DMS53 (cell line): ENCODE measurements around the gene KIF26B.

Source experiments
- DNase-seq: peaks from one replicate; lab custom pipeline; 2025; lab: John Stamatoyannopoulos, UW

KIF26B gene

DNA sequence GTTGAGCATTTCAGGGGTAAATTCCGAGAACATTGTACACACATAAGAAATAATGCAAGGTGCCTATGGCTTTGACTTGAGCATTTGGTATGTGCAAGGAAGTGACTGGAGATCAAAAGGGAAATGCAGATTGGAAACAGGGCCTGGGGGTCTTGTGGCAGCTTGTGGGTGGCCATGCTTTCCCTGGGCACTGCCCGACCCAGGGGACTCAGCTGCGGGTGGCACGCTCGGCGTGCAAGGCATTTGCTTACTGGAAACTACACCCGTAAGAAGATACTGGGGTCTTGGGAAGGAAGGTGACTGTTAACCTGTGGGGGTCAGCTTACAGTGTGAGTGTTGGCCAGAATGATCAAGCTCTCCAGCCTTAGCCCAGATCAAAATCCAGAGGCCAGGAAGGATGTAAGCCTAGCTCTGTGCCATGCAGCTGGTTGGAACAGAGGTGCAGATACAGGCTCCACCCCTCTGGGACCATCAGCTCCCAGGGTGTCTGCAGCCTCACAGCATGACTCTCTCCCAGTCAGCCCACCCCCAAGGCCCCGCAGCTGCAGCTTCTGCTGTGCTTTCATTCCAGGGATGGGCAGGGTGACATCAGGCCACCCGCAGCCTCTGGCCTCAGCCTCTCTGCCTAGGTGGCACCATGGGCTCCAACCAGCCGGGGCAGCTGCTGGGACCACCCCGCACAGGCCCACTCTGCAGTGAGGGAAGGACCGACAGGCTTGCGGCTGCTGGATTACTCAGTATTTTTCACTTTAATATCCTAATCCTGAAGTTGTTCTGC, 55.1 kb downstream of the KIF26B start:
- no peak for DNase-seq

DNA sequence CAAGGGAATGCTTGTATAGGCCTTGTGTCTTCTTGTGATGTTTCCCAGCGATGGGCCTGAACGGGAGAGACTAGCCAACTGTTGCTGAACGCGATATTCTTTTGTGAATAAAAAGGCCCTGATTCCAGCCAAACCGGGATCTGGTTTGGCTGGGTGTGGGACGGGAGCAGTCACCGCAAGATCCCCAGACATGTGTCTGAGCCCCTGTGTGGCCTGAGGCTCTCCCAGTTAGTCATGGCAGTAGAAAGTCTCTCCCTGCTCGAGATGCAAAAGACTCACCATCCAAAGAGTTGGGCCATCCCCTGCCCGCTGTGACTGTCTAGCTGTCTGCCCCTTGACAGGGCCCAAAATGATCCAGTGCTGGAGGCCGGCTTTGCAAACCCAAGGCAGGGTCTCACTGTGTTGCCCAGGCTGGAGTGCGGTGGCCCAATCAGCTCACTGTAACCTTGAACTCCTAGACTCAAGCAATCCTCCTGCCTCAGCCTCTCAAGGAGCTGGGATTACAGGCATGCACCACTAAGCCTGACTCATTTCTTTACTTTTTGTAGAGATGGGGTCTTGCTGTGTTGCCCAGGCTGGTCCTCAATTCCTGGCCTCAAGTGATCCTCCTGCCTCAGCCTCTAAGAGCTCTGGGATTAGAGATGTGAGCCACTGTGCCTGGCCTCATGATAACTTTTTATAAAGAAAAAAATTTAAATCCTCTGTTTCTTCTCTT, 56.4 kb downstream of the KIF26B start:
- no peak for DNase-seq

DNA sequence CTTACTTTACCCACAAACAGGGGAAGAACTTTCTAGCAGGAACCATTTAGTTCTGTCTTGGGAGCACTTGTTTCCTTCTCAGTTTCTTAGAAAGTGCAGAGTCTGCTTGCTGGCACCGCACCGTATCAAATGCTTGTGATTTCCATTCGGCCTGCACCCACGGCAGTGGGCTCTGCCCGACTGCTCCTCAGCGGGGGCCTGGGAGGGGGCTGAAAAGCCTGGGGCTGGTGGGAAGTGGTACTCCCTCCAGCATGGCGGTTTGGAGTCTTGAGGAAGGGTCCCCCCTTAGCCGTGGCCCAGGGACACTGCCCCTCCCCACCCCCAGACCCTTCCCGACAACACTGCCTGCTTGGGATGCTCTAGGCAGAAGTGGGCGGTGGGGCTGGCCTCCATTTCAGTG, 57.0 kb downstream of the KIF26B start:
- DNase-seq: no peak

DNA sequence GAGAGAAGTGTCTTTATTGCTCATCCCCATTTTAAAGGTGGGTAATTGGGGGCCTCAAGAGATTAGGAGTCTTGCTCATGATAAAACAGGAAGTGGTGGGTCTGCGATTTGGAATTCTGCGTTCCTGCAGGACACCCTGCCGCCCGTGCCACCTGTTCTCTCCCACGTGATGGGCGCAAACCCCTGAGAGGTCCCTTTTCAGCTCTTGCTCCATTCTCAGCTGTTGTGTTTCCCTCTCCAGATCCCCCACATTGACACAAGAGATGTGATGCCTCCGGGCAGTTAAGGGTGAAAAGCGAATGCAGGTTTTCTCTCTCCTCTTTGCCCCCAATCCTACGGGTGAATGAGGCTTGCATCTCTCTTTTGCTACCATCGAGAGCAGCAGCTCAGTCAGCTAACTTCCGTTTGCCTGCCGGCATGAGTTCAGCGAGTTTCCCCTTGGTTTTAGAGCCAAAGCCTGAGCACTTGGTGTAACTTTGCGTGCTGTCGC, 57.5 kb downstream of the KIF26B start:
- DNase-seq: no peak

DNA sequence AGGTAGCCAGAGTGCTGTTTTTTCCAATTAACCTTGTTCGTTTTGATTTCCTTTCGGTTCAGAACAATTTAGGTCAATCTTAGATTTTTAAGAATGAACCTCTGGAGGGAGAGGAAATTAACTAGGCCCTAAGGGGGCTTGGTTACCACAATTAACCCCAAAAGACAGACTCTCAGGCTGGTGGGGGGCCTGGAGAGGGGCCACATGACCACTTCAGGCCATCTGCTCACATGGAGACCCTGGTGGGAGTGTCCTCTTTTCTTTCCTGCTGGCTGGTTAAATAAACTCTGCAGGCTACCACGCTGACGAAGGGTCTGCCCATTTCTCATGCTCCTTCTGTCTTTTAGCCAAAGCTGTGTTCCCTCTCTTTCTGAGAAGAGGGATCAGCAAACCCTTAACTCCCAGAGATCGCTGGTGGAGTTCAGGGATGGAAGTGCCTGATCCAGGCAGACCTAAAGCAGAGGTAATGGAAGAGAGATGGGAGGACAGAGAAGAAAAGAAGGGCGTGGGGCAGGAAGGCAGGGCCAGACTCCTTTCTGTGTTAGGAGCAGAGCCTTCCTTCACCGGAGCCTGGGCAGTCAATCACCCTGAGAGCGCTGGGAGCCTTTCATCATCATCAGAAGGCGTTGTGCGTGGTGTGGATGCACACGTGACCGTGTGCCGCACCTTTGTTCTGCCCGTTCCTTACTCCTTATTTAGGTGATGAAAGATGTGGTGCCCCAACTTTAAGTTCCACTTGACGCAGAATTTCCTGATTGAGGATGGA, 58.5 kb downstream of the KIF26B start:
- DNase-seq: no peak

DNA sequence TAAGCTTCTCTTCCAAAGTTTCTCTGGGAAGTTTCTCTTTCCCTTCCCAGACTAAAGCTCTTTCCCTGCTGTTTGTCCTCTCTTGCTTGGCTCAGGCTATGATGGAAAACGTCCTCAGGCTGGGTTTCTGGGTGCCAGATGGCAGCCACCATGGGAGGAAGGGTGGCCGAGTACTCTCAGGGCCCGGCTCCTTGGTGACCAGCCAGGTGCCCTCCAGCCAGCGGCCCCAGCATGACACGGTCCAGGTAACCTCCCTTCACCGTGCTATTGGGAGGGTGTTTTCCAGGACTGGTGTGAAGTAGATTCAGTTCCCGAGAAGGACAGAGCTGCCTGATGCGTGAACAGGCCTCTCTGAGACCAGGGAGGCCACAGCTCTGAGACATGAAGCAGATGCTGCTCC, 60.3 kb downstream of the KIF26B start:
- DNase-seq: no peak

DNA sequence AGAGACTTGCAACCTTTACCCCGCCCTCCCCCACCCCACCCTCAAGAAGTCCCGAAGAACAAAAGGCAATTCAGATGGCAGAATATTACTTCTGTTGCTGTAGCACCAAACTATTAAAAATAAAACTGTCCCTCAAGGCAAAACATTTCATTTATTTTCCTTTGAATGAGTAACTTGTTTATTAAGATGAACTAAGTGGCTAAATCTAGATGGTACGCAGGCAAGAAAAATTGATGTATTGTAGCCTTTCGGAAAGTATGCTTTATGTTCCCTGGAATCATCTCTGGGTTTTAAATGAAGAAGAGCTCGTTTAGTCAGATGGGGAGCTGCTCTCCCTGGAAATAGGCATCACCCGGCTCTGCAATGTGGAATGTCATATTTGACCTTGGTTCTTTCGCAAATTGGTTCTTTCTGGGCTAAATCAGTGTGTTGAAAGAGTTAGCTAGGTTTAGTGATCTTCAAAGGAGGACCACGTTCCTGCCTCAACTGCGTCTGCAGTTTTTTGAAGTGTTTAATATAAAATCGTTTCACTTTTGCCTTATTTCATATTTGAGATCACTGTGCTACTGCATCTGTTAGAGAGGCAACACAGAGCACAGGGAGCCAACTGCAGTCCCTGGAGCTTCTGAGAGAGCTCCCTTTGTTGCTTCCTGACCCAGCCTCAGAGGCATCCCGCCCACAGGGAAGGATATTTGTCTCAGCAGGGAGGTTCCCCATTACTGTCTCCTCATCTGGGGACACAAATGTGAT, 61.8 kb downstream of the KIF26B start:
- DNase-seq: no peak

DNA sequence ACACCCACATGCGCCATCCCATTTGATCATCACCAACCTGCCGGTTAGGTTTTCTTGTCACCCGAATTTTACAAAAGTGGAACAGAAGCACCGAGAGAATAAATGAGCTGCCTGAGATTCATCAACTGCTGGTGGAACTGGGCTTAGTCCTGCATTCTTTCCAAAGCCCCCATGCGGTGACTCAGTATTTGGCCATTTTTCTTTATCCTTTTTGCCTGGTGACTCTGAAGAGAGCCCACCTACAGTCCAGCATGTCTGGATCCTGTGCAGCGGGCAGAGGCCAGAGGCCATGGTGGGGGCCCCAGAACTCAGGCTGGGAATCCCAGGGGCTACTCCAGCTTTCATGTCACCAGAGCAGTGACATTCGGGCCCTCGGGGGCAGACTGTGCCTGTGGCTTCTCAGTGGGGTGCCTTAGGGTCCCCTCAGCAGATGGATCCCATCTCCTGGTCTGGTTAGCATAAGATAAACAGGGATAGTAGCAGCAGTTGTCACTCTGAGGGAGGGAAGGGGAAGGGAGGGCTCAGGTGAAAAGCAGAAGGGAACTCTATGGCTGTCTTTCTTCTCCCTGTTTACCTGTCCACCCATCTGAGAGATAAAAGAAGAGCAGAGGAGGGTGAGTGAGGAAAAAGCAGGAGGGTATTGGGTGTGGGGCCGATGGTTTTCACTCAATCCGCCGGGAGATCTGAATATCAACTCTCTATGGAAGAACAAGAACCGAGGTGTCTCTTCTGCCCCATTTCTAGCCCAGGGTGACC, 63.2 kb downstream of the KIF26B start:
- no peak for DNase-seq

DNA sequence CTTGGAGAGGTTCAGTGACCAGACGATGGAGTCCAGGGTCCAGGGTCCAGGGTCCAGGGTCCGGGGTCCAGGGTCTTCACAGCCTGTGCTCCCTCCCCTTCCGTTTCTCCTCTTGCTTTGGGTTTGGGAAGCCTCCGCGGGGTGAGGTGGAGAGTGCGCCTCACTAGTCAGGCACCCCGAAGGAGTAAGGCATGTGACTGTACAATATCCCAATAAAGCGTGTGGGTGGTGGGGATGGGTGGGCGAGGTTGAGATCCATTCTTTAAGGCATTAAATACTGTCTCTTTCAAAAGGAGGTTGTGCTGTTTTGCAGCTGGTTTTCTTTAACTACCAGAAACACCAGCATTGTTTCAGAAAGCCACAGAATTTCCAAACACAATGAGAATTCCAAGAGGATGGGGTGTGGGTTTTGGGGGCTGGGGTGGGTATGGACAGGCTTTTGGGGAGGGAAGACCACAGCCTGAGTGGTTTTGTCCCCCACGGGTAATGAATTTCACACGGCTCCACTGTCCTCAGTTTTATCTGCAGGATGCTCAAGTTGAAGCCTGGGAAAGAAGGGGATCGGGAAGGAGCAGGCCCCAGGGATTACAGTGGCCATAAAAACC, 65.7 kb downstream of the KIF26B start:
- DNase-seq: no peak

DNA sequence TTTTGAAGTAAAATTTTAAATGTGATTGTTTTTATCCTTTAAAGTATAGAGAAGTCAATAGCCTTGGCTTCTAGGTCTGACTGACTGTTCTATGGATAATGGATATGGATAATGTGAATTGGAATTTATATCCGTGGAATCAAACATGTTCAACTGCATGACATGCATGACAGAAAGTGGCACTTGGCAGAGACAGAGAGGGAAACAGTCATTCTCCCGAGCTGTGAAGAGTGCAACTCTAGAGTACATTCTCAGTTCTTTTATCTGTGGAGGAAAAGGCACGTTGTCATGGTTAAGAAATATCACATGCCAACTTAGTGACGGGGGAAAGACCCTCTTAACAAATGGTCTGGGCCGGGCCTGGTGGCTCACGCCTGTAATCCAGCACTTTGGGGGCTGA, 67.0 kb downstream of the KIF26B start:
- no peak for DNase-seq

DNA sequence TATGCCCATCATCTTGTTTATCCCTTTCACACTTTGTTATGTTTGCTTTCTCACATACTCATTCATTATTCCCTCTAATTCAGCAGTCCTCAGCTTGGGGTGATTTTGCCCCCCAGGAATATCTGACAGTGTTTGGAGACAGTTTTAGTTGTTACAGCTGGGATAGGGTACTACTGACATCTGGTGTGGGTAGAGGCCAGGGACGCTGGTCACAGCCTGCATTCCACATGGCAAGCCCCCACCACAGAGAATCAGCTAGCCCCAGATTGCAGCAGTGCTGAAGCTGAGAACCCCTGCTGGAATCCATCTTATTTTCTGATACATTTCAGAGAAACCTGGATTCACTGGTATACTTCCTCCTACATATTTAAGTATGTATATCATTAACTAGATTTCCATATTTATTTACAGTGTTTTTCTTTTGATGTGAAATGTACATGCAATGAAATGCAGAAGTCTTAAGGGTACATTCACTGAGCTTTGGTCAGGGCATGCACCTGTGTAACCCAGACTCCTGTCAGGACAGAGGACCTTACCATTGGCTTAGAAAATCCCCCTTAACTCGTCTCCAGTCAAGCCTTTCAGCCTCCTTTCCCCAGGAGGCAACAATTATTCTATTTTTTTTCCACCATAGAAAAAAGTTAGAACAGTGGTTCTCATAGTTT, 68.3 kb downstream of the KIF26B start:
- no peak for DNase-seq

DNA sequence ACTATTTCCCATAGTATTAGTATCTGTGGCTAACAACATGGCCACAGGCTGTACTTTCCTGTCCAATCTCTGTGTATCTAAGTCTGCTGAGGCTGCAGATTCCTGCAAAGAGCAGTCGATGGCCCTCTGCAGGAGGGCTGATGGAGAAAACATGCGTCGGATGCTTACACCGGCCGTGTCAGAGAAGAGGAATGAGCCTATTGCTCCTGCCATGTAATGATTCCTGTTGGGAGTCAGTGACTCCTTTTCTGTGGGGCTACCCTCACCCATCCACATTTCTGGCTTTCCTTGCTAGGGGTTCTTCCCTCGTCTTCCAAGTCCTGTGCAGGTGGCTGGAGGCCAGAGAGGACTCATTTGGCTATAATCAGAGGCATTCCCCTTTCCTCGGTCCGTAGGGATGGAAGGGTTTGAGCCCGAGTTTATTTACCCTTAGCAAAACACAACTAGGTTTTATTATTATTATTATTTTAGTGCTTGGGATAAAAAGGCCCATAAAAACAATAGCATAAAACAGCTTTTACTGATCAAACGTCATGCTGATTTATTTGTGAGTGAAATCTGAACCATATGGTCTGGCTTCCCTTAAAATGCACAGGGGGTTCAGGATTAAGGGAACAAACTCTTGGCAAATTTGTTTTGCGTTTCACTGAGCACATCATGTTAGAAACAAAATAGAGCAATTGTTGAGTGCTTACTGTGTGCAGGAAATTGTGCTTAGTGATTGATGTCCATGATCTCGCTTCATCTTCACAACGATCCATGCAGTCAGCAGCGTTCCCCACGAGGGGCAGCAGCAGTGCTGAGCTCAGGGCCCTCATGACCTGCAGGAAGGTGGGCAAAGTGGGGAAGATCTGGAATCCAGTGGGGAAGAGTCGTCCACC, 70.8 kb downstream of the KIF26B start:
- no peak for DNase-seq

DNA sequence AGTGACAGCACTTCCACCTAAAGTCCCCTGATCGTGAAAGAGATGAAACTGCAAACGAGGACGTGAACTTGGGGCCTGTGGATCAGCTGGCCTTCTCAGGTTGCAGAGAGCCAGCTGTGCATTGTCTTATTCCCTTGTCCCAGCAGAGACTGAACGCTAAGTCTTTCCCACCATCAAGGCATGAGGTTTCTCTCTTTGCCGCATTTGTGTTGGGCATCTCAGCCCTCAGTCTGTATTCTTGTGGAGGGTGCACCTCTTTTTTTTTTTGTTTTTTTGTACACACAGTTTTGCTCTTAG, 71.4 kb downstream of the KIF26B start:
- no peak for DNase-seq

DNA sequence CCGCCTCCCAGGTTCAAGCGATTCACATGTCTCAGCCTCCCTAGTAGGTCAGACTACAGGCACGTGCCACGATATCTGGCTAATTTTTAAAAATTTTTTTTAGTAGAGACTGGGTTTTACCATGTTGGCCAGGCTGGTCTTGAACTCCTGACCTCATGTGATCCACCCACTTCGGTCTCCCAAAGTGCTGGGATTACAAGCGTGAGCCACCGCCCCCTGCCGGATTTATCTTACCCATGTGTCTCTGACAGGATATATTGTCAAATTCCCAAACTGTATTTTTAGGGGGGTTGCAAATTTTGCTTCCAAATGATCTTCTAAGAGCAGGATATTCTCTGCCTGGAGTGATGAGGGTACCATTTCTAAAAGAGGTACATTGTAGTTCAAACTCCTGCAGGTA, 74.3 kb downstream of the KIF26B start:
- DNase-seq: no peak

DNA sequence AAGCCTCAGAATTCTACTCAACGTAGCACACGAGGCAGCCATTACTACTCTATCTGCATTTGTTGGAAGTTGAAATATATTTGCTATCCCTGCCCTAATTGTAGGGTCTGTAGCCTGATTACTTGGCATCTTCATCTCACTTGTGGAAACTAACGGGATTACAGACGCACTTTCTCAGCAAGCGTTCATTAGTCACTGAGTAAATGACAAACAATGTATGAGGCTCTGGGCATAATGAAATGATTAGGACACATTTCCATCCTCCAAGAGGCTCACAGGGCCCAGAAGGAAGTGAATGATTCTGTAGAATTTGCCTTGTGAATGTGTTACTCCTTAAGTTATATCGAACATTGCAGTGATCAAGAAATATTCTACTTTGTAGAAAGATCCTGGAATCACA, 78.1 kb downstream of the KIF26B start:
- DNase-seq: no peak

DNA sequence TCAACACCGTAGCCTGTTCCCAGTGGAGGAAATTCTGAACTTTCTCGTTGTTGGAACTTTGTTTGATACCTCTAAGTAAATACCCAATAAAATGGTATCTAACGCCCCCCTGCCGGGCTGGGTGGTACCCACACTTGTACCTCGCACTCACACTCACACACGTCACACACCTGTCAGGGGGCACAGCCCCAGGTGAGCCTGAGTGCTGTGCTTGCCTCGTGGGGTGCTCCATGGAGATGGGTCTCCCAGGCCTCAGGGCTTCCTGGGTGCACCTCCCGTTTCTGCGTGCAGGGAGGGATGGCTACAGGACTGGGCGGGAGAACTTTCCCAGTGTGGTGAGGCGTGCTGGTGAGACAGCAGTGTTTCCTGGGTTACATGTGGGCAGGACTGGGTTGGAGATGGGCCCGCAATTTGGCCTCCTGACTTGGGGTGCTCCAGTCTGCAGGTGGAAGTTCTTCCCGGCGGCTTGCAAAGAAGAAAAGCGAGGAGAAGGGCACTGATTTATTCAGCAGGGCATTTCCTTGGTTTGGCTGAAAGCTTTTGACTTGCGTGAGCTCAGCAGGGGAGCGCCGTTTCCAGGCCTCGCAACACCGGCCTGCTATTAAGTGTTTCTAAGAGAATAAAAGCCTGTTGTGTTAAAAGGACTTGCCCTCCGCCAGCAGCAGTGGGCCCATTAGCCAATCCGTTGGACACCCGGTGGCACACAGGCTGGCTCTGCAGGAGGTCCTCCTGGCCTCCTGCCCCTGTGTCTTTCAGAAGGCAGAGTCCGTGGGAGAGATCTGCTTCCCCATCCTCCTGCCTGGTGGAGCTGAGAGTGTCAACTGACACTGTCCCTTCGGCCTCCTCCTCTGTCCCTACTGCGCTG, 79.7 kb downstream of the KIF26B start:
- no peak for DNase-seq

DNA sequence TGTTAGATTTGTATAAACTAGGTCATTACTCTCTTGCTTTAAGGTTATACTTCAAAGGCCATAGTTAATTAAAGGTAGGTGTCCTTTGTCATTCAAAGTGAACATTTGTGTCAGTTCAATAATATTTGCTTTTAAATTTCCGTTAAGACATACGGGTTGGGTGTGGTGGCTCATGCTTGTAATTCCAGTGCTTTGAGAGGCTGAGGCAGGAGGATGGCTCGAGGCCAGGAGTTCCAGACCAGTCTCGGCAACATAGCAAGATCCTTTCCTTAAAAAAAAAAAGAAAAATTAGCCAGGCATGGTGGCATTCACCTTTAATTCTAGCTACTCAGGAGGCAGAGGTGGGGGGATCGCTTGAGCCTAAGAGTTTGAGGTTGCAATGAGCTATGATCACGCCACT, 80.4 kb downstream of the KIF26B start:
- DNase-seq: no peak

DNA sequence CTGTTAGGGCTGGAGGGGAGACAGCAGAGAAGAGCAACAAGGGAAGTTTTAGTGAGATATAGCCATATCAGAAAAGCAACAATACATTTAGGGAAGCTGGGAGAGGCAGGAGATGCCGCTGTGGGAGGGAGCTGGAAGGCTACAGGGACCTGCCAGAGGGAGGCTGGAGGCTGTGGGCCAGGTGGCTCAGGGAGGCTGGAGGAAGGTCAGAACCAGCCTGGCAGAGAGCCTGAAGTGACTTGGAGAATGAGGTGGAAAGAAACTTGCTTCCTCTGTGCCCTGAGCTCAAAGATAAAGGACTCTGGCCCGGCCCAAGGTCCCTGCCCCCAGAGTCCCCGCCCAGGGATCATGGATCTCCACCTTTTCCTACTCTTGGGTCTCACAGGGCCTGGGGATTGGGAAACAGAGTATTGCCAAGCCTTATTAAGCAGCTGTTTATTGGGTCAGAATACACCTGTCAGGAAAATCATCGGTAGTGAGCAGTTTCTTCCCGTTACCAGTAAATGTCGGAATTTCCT, 85.9 kb downstream of the KIF26B start:
- DNase-seq: no peak
